Stomach (tissue), 4 donors: ENCODE data around the gene RBM38.
"Not testable (repeated sequence)": the region's sequence is repeated elsewhere in the genome, so short reads cannot be mapped to it uniquely, and the experiment has no call there.

Source experiments
- EP300 ChIP-seq: sonication (generic); formaldehyde crosslinking; IDR thresholded peaks from one replicate; pipeline ENCODE4 v1.6.1; 2017; ENCODE audit warnings: antibody characterized with exemption
- POLR2A ChIP-seq, 4 donors: fragments of 450-650 bp; IDR thresholded peaks; one replicate each; pipeline ENCODE4 v1.6.1; 2016; ENCODE audit warnings: antibody characterized with exemption in 4 of 4, control low read depth in 2 of 4, mild to moderate bottlenecking in 1 of 4, moderate library complexity in 1 of 4
- POLR2AphosphoS5 ChIP-seq, 3 donors: sonication (generic); formaldehyde crosslinking; IDR thresholded peaks; one replicate each; pipeline ENCODE4 v1.6.1; 2016; ENCODE audit warnings: antibody characterized with exemption in 3 of 3
- TF ChIP-seq, protein P1 (sequence below), 7 experiments: fragments of 450-650 bp in 4 of 7; fragments of 200-600 bp in 3 of 7; sonication (generic) in 3 of 7; IDR thresholded peaks; one replicate each; pipeline ENCODE4 v1.5.1; 2016 to 2019; ENCODE audit warnings: antibody characterized with exemption in 7 of 7, control low read depth in 2 of 7, mild to moderate bottlenecking in 1 of 7

GRCh38 chr20:57350726-57351041, 40.5 kb upstream of the RBM38 start:
- TF ChIP-seq, protein P1, sequence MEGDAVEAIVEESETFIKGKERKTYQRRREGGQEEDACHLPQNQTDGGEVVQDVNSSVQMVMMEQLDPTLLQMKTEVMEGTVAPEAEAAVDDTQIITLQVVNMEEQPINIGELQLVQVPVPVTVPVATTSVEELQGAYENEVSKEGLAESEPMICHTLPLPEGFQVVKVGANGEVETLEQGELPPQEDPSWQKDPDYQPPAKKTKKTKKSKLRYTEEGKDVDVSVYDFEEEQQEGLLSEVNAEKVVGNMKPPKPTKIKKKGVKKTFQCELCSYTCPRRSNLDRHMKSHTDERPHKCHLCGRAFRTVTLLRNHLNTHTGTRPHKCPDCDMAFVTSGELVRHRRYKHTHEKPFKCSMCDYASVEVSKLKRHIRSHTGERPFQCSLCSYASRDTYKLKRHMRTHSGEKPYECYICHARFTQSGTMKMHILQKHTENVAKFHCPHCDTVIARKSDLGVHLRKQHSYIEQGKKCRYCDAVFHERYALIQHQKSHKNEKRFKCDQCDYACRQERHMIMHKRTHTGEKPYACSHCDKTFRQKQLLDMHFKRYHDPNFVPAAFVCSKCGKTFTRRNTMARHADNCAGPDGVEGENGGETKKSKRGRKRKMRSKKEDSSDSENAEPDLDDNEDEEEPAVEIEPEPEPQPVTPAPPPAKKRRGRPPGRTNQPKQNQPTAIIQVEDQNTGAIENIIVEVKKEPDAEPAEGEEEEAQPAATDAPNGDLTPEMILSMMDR (IDR thresholded peaks at IDR 0.05), result not testable (repeated sequence)
- not testable (repeated sequence) for TF ChIP-seq POLR2A (IDR thresholded peaks at IDR 0.05); EP300; POLR2AphosphoS5 (IDR thresholded peaks at IDR 0.05)
